Fibroblast of skin of abdomen (primary cell): ENCODE results near the gene CCM2.
"Not testable (repeated sequence)": the region's sequence is repeated elsewhere in the genome, so short reads cannot be mapped to it uniquely, and the experiment has no call there.

ENCODE experiments used
- DNase-seq: peaks from one replicate; pipeline ENCODE4 v3.0.0-alpha.2; 2013

The CCM2 gene

DNA sequence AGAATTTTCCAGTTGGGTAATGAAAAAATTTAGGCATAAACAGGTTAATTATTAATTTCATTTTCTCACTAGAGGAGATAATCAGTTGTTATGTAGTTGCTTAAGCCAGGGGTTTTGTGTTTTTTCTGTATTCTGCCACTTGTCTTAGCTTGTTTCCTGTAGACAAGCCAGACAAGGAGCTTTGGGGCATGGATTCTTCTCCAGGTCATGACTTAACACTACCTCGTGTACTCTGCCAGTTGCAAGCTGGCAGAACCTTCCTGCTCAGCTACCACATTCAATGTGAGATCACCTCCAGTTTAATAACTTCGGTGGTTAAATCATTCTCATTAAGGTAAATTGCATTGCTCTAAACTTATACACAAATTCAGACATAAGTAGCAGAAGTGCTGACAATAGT is 1.8 kb downstream of the CCM2 start:
- DNase-seq = no peak

DNA sequence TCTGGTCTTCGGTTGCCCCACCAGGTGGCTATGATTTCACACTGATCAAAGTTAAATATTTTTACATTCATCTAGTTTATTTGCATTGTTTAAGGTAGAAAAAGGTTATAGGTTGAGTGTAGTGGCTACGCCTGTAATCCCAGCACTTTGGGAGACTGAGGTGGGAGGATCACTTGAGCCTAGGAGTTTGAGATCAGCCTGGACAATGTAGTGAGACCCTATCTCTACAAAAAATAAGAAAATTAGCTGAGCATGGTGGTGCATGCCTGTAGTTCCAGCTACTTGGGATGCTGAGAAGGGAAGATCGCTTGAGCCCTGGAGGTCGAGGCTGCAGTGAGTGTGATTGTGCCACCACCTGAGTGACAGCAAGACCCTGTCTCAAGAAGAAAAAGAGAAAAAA is 3.8 kb downstream of the CCM2 start:
- no peak for DNase-seq

DNA sequence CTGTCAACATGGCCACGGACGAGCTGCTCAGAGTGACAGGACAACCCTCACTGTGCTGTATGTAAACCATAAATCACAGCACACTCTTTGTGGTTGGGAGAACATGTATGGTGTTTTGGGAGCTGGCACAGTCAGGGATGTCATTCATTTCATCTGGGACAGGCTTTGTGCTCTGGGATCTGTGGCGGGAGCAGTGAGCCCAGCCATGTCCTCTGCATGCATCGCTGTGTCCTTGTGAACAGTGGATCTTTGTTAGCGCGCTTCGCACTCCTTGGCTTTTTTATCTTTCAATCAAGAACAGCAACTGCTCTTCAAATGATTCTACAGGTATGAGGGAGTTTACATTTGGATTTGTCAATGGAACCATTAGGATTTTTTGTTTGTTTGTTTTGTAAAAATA is 7.1 kb downstream of the CCM2 start:
- no peak for DNase-seq

DNA sequence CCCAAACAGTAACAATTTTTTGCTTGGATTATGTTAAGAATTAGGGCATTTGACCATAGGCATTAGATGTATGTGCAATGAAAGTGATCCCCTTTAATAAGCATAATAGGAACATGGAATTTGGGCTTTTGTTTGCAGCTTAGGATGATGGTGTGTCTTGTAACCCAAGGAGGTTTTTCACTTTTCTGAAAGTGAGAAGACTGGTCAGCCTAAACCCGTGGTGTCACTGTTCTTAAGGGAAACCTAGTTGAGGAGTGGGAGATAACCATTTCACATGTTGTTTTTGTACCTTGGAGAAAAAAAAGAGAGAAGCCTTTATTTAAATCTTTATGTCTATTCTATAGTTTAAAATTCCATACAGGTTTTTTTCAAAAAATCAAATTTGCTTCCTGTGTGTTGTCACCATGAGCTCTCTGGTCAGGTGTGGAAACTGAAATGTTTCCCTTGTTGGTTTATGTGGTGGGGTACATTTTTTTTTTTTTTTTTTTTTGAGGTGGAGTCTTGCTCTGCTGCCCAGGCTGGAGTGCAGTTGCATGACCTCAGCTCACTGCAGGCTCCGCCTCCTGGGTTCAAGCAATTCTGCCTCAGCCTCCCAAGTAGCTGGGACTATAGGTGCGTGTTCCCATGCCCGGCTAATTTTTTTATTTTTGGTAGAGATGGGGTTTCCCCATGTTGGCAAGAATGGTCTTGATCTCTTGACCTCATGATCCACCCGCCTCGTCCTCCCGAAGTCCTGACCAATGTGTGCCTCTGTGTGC is 7.7 kb downstream of the CCM2 start:
- no peak for DNase-seq

DNA sequence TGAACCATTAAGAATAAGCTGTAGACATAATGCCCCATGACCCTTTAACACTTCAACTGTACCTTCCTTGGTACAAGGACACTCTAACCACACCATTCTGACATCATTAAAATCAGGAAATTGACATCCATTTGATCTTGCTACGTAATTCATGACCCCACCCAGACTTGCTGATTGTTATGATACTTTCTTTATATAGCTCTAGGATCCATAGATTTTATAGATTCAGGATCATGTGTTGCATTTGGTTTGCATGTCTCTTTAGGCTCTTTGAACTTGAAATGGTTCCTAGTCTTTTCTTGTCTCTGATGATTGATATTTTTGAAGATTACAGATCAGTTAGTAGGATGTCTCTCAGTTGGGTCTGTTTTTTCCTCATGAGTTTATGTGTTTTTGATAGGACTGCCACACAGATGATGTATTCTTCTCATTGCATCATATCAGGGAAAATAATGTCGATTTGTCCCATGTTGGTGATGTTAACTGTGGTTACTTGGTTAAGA is 13.5 kb downstream of the CCM2 start:
- DNase-seq = no peak

DNA sequence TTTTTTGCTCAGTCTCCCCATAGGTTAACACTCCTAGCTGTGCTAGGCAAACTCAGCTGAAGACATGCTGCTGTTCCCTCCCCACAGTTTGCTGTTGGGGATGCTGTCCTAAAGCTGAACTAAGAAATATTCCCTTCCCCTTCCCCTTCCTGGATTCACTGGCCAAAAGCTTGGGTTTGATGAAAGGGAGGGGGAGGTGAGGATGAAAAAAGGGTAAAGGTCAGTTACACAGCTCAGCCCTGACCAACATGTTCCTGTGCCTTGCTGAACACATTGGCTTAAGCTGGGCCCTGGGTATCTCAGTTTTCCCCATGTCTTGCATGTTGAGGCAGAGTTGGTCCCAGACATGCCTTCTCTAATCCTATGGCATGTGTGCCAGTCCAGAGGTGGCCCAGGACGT is 15.3 kb downstream of the CCM2 start:
- no peak for DNase-seq

DNA sequence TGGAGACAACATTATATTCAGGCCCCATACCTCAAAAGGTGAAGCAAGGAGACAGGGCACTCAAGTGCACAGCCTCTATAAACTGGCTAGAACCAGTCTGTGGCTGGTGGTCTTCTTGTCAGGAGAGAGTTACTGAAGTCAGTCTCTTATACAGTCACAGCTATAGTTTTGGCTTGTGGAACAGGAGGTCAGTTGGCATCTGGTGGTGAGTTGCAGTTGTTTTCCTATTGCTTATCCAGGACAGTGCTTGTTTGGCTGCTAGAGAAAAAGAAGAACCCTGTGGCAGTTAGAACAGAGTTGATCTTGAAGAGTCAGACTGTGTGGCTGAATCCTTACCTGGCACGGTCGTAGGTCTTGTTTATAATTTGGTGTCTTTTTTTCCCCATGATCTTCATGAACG is 17.3 kb downstream of the CCM2 start:
- no peak for DNase-seq

DNA sequence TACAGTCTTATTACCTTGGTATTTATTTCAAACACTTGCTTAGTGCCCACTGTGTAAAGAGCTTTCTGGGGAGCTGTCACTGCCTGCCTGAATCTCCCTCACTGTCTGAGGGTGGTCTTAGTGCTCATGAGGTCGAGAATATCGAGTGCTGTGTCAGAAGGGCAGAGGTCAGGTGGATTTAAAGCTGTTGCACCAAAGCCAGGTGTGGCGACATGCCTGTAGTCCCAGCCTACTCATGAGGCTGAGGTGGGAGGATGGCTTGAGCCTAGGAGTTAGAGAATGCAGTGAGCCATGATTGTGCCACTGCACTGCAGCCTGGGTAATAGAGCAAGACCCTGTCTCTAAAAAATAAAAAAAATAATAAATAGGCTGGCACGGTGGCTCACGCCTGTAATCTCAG is 20.9 kb downstream of the CCM2 start:
- DNase-seq = no peak

DNA sequence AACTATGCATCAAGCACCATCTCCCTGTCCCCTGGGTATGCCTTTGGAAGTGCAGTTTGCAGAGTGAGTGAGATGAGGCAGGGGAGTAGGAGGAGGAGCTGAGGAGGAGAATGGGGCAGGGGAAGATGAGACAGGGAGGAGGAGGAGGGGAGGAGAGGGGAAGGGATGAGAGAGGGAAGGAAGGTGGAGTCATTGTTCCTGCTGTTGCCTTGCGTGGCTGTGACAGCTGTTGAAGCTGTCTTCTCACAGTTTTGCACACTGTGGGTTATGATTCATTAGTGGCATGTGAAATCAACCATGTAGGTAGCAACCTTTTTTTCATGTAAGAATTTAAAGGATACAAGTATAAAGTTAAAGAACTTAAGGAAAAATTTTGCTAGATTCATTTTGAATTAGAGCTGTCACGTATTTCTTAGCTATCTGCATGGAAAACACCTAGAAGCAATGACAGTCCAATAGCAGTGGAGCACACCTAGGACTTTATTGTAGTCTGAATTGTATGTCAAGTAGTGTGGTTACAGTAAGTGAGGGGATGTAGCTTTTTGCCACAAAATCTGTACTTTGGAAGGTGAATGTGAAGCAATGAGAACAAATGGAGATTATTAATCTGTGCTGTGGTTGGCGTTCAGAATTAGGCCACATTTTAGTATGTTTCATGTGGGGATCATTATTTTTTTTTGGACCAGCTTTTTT is 21.7 kb downstream of the CCM2 start:
- DNase-seq = peak; percentile 50

DNA sequence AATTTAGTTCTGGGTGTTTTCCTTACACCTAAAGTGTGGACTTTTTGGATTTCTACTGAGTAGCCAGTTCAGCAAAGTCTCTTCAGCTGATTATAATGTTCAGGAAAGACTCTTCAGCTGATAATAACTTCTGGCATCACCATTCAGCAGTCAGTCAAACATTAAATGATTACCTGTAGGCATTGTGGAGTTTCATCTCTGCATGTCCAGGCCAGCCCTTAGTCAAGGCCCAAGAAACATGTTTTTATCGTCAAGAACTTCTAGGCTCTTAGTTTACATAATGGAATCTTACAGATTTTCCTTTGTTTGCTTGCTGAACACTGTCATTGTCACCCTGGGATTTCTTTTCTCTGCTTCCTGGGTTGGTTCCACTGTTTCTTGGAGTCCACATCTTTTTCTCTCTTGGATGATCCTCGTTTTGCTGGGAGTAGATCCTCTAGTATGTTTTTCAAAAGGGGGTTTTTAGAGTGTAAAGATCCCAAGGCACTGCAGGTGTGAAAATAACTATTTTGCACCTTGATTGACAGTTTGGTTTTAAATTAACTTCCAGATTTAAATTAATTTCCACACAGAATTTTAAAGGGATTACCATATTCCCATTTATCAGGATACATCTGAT is 24.2 kb downstream of the CCM2 start:
- no peak for DNase-seq

DNA sequence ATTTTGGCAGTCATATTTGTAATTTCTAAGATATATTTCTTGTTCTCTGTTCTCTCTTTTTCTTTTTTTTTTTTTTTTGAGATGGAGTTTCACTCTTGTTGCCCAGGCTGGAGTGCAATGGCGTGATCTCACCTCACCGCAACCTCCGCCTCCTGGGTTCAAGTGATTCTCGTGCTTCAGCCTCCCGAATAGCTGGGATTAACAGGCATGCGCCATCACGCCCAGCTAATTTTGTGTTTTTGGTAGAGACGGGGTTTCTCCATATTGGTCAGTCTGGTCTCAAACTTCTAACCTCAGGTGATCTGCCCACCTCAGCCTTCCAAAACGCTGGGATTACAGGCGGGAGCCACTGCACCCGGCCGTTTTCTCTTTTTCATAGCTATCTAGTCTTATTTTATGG is 25.5 kb downstream of the CCM2 start:
- DNase-seq = not testable (repeated sequence)

DNA sequence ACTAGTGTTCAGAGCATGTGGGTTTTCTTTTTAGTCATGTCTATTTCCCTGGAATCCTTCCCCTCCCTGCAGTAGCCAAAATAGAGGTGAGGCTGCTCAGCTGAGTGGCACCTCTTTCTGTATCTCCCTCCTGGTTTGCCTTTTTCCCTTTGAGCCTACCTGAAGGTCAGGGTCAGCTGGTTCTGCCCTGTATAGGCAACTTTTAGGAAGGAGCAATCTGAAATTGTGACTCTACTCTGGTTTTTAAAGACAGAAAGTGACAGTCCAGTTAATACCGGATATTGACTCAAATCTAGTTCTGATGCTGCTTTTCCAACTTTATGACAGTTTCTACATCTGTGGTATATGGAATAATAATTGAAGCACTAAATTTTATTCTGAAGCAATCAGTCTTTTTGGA is 26.0 kb downstream of the CCM2 start:
- DNase-seq = no peak

DNA sequence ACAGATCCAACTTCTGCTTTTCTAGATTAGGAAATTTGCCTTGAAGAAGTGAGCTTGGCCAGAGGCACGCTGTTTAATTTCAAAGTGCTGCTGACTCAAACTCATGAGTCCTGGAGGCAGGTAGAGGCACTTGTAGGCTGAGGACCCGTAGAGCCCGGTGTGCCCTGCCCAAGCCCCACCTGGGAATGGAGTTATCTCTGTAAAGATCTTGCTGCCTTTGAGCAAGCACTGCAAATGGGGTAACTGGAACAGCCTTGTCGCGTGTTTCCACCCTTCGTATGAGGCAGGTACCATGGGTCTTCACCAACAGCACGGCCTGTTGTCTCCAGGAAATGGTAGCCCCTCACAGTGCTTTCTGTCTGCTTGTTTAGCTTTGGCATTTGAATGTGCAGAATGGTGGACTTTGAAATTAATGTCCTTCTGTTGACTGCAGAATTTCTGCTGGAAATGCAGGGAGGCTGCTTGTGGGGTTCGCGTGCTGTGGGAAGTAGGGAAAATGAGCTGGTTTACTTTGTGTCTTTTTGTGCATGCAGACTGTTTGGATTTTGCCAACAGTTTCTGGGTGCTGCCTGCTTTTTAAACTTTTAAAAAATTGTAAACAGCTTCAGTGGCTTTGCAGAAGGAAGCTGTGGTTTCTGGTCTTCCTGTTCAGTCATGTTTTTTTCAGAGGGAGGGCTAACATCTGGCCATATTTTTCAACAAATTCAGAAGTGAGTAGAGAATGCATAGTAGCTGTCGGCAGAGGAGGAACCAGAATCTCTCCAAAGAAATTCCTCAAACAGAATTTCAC is 27.2 kb downstream of the CCM2 start:
- peak; percentile 46 for DNase-seq

DNA sequence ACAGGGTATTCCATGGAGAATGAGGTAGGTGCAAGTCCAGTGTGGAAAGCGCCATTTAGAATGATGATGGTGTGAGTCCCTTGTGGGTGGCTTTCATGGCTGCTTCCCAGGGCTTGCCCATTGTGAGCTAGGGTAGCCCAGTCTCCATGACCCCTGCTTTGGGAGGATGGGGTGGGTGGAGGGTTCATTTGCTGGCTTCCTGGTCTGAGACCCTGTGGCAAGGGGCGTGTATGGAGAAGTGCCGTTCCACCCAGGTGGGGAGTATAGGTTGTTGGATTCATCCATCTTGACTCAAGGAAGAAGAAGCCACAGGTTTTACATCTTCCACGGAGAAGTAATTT is 27.7 kb downstream of the CCM2 start:
- no peak for DNase-seq

DNA sequence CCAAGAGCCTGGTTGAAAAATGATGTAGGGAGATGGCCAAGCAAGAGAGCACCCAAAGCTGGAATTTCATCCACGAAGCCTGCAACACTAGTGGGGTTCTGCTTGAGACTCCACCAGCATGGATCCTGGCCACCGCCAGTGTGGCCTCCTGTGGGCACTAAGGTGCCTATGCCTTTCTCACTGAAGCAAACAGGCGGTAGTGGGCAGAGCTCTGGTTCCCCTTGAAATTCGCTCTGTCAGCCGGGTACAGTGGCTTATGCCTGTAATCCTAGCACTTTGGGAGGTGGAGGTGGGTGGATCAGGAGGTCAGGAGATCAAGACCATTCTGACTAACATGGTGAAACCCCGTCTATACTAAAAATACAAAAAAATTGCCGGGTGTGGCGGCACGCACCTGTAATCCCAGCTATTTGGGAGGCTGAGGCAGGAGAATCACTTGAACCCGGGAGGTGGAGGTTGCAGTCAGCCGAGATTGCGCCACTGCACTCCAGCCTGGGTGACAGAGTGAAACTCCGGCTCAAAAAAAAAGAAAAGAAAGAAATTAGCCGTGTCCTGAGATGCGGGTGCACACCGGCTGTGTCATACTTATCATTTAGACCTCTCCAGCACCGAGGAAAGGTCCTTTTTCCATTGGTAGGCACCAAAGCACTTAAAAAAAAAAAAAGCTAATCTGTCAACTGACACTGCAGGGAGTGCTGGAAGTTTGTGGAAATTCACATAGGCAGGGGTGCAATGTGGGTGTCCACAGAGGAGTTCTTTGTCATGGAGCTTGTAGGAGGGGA is 28.3 kb downstream of the CCM2 start:
- no peak for DNase-seq

DNA sequence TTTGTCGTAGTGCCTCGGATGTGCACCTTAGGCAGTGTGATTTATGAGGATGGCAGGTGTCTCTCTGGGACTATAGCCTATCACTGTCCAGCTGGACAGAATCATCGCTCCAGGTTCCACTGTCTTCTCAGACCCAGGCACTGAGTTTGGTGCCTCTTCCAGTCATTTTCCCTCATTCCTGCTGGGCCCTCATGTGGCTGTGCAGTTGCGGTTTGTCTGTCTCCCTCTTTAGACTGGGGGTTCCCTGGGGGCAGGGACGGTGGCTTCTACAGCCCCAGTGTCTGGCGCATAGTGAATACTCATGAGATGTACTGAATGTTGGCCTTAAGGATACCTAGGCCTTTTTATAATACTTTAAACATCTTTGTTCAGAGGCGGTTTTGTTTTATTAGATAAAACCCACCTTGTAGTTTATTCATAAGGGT is 28.9 kb downstream of the CCM2 start:
- DNase-seq = no peak

DNA sequence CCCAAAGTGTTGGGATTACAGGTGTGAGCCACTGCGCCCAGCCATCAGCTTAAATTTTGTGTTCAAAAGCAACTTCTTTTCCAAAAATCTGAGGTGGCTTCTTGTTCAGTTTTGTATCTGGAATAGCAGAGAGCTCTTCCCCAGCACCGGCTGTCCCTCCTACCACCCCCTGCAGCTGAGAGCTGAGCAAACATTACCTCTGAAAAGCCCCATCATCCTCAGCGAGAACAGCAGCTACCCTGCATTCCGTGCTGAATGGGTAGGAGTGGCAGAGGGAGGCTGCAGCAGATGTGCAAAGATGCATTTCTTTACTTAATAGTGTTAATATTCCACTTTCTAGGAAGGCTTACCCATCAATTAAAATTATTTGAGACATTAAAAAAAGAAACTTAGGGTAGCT is 31.8 kb downstream of the CCM2 start:
- DNase-seq = no peak

DNA sequence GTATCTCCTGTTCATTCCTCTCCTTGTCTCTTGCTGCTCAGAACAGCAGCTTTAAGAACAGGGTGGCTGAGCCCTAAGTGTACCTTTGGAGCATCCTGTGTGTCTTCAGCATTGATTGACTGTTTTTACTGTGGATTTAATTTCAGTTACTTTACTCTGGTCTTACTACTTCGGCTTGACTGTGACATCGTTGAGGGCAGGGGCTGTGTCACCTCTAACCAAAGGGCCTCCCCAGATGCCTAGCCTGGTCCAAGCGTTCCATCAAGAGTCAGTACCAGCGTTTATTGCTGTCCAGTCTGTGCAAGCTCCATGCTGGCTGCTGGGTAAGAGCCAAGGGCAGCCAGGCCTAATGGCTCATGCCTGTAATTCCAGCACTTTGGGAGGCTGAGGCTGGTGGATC is 32.4 kb downstream of the CCM2 start:
- no peak for DNase-seq

DNA sequence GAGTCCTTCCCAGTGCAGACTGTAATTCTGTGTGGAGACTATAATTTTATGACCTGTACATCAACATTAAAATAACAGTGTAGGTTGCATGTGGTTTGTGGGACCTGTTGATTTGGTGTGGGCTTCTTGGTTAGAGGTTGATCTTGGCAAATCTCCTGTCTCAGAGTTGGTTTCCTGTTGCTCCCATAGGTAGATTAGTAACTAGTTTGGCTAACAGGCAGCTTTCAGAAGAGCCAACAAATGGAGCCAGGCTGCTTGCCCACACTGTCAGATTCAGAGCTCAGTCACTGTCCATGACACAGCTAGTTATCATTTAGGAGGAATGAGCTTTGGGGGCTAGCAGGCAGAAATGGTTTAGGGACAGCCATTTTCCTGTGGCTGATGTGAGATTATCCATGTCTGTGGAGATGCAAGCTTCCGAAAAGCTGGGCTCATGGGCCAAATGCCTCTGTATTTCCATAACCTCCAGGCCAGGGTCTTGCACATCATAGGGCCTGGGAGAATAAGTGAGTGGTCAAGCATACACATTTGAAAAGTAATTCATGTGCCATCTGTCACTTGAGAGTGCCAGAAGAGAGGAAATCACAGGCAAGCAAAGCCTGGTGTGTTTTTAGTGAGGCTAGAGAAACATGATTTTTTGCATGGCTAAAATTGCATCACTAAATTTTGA is 33.4 kb downstream of the CCM2 start:
- peak; percentile 35 for DNase-seq

DNA sequence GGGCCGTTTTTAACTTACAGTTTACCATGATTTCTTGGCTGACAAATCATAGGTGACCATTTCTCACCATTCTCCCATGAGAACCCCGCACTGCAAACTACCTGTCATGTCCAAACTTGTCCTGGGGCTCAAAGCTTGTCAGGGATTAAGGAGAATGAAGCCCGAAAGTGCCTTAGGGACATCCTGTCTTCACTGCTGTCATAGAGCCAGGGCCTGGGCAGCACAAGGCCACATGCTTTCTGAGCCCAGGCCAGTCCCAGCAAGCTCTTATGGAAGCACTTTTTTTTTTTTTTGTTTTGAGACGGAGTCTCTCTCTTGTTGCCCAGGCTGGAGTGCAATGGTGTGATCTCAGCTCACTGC is 33.9 kb downstream of the CCM2 start:
- no peak for DNase-seq

DNA sequence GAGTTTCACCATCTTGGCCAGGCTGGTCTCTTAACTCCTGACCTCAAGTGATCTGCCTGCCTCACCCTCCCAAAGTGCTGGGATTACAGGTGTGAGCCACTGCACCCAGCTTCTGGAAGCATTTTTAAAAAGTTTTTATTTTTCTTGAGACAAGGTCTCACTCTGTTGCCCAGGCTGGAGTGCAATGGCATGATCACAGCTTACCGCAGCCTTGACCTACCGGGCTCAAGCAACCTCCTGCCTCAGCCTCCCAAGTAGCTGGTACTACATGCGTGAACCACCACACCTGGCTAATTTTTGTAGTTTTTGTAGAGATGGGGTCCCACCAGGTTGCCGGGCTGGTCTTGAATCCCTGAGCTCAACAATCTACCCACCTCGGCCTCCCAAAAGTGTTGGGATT is 34.7 kb downstream of the CCM2 start:
- not testable (repeated sequence) for DNase-seq

DNA sequence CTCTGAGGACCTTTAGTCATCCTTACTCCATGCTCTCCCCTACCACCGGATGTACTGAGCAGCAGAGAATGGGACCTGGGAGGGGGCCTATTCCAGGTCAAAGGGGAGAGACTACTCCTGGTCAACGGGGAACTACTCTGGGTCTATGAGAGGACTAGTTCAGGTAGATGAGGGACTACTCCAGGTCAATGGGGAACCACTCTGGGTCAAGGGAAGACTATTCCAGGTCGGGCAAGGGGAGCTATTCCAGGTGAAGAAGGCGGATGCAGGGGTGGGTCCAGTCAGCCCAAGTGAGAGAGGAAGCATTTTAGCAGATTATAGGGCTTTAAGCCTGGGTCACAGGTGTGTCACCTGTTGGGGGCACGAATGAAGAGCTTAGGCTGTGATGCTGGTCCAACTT is 35.4 kb downstream of the CCM2 start:
- DNase-seq = no peak
